ENCODE data around the gene VSTM5. TPM values are rescaled to one million over a fixed set of nuclear protein-coding genes. Genes with fewer than 3 reads are reported as not detected.

The VSTM5 gene
- total RNA-seq, 2 donors from 2014 or later = 1.4 to 2.4 TPM

GRCh38 chr11:93821617-93822016, 28.8 kb downstream of the VSTM5 start:
- no peaks in the 10 kb centered on the region for H3K27me3 ChIP-seq
- DNase-seq = no peak
- H3K4me3 ChIP-seq = no peak overlapping the region
- H3K36me3 ChIP-seq = no peaks in the 10 kb centered on the region
- TF ChIP-seq CTCF (IDR thresholded peaks at IDR 0.05) = no peak
- no peak overlapping the region for H3K9ac ChIP-seq (ENCODE audit: low read depth in 2 of 2, low read length in 2 of 2)
- H3K4me1 ChIP-seq = no peaks in the 10 kb centered on the region
- no peaks in the 10 kb centered on the region for H3K9me3 ChIP-seq
- H3K27ac ChIP-seq = no peak overlapping the region
- intact Hi-C loops (cut with DNase I) = no loop called here

GRCh38 chr11:93820847-93821246, 29.6 kb downstream of the VSTM5 start:
- H3K27ac ChIP-seq = no peak overlapping the region
- no peak for TF ChIP-seq CTCF (IDR thresholded peaks at IDR 0.05)

GRCh38 chr11:93819966-93820695, 30.3 kb downstream of the VSTM5 start:
- Histone ChIP-seq H3K4me1 (no peaks in the 10 kb centered on the region), H3K27ac (no peak overlapping the region), H3K36me3 (no peaks in the 10 kb centered on the region), H3K27me3 (no peaks in the 10 kb centered on the region), H3K4me3 (no peak overlapping the region), H3K9me3 (no peaks in the 10 kb centered on the region), H3K9ac (ENCODE audit: low read depth in 2 of 2, low read length in 2 of 2) (no peak overlapping the region)
- DNase-seq = no peak
- intact Hi-C loops (cut with DNase I) = no loop called here
- no peak for TF ChIP-seq CTCF (IDR thresholded peaks at IDR 0.05)

More at GRCh38 chr11:93820847-93821246, 29.6 kb downstream of the VSTM5 start:
- Histone ChIP-seq H3K9ac (ENCODE audit: low read depth in 2 of 2, low read length in 2 of 2) (no peak overlapping the region), H3K4me3 (no peak overlapping the region), H3K27me3 (no peaks in the 10 kb centered on the region), H3K36me3 (no peaks in the 10 kb centered on the region), H3K4me1 (no peaks in the 10 kb centered on the region), H3K9me3 (no peaks in the 10 kb centered on the region)
- intact Hi-C loops (cut with DNase I) = no loop called here
- DNase-seq = no peak

GRCh38 chr11:93817426-93818348, 32.7 kb downstream of the VSTM5 start:
- no peaks in the 10 kb centered on the region for H3K27me3 ChIP-seq
- H3K4me1 ChIP-seq = no peaks in the 10 kb centered on the region
- H3K9ac ChIP-seq (ENCODE audit: low read depth in 2 of 2, low read length in 2 of 2) = no peak overlapping the region
- H3K9me3 ChIP-seq = no peaks in the 10 kb centered on the region
- no peak for DNase-seq
- no peak overlapping the region for H3K27ac ChIP-seq
- H3K36me3 ChIP-seq = peaks cover 2% of the 10 kb centered on the region
- no peak for TF ChIP-seq CTCF (IDR thresholded peaks at IDR 0.05)
- intact Hi-C loops (cut with DNase I) = no loop called here
- no peak overlapping the region for H3K4me3 ChIP-seq

- no peak for DNase-seq
- H3K9ac ChIP-seq (ENCODE audit: low read depth in 2 of 2, low read length in 2 of 2) = no peak overlapping the region
- no peak for TF ChIP-seq CTCF (IDR thresholded peaks at IDR 0.05)
- H3K4me3 ChIP-seq = no peak overlapping the region
- H3K36me3 ChIP-seq = peaks cover 5% of the 10 kb centered on the region
- H3K27me3 ChIP-seq = no peaks in the 10 kb centered on the region
- intact Hi-C loops (cut with DNase I) = no loop called here
- H3K4me1 ChIP-seq = no peaks in the 10 kb centered on the region
- no peak overlapping the region for H3K27ac ChIP-seq
- no peaks in the 10 kb centered on the region for H3K9me3 ChIP-seq
Measured at GRCh38 chr11:93814966-93815633, 35.3 kb downstream of the VSTM5 start.

Measured in colonic mucosa (tissue), 4 donors.